ENCODE measurements around the gene AIRE. TPM values are rescaled to one million over a fixed set of nuclear protein-coding genes. Genes with fewer than 3 reads are reported as not detected.

The AIRE gene
- total and polyA plus RNA-seq, 12 donors, result 0.06 to 1.1 (median 0.09) TPM; not detected in 8

GRCh38 chr21:44316277-44316900, 30.7 kb downstream of the AIRE start:
- WGBS, 4 donors, result 93 to 96% (median 94%) methylated on average over 20 to 27 of the region's 27 CpGs
- intact Hi-C loops (cut with DNase I), result no loop called here
- H3K27me3 ChIP-seq, result no peaks in the 10 kb centered on the region
- H3K4me3 ChIP-seq, result no peak overlapping the region
- no peak for TF ChIP-seq POLR2A (IDR thresholded peaks at IDR 0.05)
- TF ChIP-seq, protein P1, sequence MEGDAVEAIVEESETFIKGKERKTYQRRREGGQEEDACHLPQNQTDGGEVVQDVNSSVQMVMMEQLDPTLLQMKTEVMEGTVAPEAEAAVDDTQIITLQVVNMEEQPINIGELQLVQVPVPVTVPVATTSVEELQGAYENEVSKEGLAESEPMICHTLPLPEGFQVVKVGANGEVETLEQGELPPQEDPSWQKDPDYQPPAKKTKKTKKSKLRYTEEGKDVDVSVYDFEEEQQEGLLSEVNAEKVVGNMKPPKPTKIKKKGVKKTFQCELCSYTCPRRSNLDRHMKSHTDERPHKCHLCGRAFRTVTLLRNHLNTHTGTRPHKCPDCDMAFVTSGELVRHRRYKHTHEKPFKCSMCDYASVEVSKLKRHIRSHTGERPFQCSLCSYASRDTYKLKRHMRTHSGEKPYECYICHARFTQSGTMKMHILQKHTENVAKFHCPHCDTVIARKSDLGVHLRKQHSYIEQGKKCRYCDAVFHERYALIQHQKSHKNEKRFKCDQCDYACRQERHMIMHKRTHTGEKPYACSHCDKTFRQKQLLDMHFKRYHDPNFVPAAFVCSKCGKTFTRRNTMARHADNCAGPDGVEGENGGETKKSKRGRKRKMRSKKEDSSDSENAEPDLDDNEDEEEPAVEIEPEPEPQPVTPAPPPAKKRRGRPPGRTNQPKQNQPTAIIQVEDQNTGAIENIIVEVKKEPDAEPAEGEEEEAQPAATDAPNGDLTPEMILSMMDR (IDR thresholded peaks at IDR 0.05), result no peak
- H3K4me1 ChIP-seq (replicated peaks in 1 of 2), result no peaks in the 10 kb centered on the region
- H3K27ac ChIP-seq, result no peak overlapping the region
- peaks cover 0 to 63% of the 10 kb centered on the region in 2 donors for H3K36me3 ChIP-seq (replicated peaks in 1 of 2)
- H3K9me3 ChIP-seq (replicated peaks in 1 of 3), result no peaks in the 10 kb centered on the region
- no peak for DNase-seq

- intact Hi-C loops (cut with DNase I), result no loop called here
- WGBS, 4 donors, result 93 to 100% (median 96%) methylated on average over 2 to 19 of the region's 19 CpGs
- Histone ChIP-seq H3K4me1 (replicated peaks in 1 of 2) (no peaks in the 10 kb centered on the region), H3K4me3 (no peak overlapping the region), H3K36me3 (replicated peaks in 1 of 2) (peaks cover 0 to 63% of the 10 kb centered on the region in 2 donors), H3K27me3 (no peaks in the 10 kb centered on the region), H3K9me3 (replicated peaks in 1 of 3) (no peaks in the 10 kb centered on the region), H3K27ac (no peak overlapping the region)
- DNase-seq, result no peak
- TF ChIP-seq, protein P1 (IDR thresholded peaks at IDR 0.05), result no peak
- no peak for TF ChIP-seq POLR2A (IDR thresholded peaks at IDR 0.05)
Measured at GRCh38 chr21:44317241-44317782, 31.6 kb downstream of the AIRE start.

GRCh38 chr21:44317871-44318270, 32.2 kb downstream of the AIRE start:
- peaks cover 0 to 63% of the 10 kb centered on the region in 2 donors for H3K36me3 ChIP-seq (replicated peaks in 1 of 2)
- no peak for TF ChIP-seq POLR2A (IDR thresholded peaks at IDR 0.05)
- TF ChIP-seq, protein P1 (IDR thresholded peaks at IDR 0.05), result no peak
- DNase-seq, result no peak

GRCh38 chr21:44318489-44319285, 33.0 kb downstream of the AIRE start:
- no peak for DNase-seq
- no peak for TF ChIP-seq POLR2A (IDR thresholded peaks at IDR 0.05)
- TF ChIP-seq, protein P1 (IDR thresholded peaks at IDR 0.05), result no peak
- H3K36me3 ChIP-seq (replicated peaks in 1 of 2), result peaks cover 0 to 59% of the 10 kb centered on the region in 2 donors
- 95 to 96% (median 96%) methylated on average over 7 to 25 of the region's 25 CpGs for WGBS, 4 donors
- no peaks in the 10 kb centered on the region for H3K9me3 ChIP-seq (replicated peaks in 1 of 3)
- no peaks in the 10 kb centered on the region for H3K4me1 ChIP-seq (replicated peaks in 1 of 2)
- H3K27me3 ChIP-seq, result no peaks in the 10 kb centered on the region
- intact Hi-C loops (cut with DNase I), result no loop called here
- H3K27ac ChIP-seq, result no peak overlapping the region
- H3K4me3 ChIP-seq, result no peak overlapping the region

More at GRCh38 chr21:44317871-44318270, 32.2 kb downstream of the AIRE start:
- Histone ChIP-seq H3K9me3 (replicated peaks in 1 of 3) (no peaks in the 10 kb centered on the region), H3K4me3 (no peak overlapping the region), H3K27ac (no peak overlapping the region), H3K27me3 (no peaks in the 10 kb centered on the region), H3K4me1 (replicated peaks in 1 of 2) (no peaks in the 10 kb centered on the region)
- intact Hi-C loops (cut with DNase I), result no loop called here
- 92 to 97% (median 94%) methylated on average over 5 to 22 of the region's 22 CpGs for WGBS, 4 donors

All from adrenal gland (tissue), 12 donors.